GM10248 (cell line): ENCODE measurements around the gene FGF1.

Experiments
- CTCF ChIA-PET: fragments of 300-600 bp; sonication (Branson Sonifier 250); formaldehyde crosslinking; extraction: SDS; loops from one replicate; lab custom pipeline; 2021; ENCODE audit warnings: antibody characterized with exemption; lab: Yijun Ruan, JAX
- POLR2A ChIA-PET: fragments of 350-650 bp; sonication (Branson Sonifier 250); formaldehyde crosslinking; extraction: SDS; loops from one replicate; lab custom pipeline; 2020; ENCODE audit warnings: antibody characterized with exemption; lab: Yijun Ruan, JAX
- DNase-seq: peaks from one replicate; pipeline ENCODE4 v3.0.0; 2012; ENCODE audit errors: extremely low spot score
- TF ChIP-seq, protein P1 (sequence below): IDR thresholded peaks from 2 replicates; pipeline ENCODE4 v1.5.1; 2012; ENCODE audit warnings: mild to moderate bottlenecking, low read depth; ENCODE audit errors: extremely low read depth, missing control alignments, control extremely low read depth

Gene FGF1

DNA sequence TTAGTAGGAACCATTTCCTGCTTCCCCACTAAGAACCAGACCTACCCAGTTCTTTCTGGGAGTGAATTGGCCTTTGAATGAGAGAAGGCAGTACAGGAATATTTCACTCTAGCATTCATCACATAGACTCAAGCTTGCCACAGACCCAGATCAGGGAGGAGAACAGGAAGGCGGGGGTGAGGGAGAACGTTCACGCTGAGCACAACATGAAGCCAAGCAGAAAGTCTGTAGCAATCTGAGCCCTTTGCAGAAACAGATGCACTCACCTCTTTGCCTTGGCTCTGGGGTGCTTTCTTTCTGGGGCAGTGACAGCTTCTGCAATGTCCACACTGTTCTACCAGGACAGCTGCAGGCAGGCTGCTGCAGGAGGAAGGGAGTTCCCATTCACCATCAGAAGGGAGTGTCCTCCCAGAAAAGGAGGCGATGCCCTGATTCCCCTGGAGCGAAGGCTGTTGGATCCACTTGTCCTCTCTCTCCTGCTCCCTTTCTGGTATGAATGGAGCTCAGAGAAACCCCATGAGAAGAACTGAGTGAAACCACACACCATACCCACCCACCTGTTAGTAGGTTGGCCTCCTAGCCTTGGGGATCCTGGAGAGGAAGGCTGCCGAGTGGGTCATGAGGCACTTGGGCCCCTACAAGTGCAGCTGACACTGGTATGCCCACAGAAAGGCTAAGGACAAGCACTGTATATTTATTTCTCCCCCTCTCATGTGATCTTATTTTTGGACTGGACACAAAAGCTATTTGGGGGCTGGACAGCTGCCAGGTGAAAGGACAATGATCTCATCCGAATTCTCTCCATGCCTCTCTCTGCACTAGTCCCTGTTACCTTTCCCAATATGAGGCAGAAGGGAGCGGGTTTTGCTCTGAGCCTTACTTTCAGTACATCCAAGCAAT, 11.7 kb upstream of the FGF1 start:
- TF ChIP-seq, protein P1, sequence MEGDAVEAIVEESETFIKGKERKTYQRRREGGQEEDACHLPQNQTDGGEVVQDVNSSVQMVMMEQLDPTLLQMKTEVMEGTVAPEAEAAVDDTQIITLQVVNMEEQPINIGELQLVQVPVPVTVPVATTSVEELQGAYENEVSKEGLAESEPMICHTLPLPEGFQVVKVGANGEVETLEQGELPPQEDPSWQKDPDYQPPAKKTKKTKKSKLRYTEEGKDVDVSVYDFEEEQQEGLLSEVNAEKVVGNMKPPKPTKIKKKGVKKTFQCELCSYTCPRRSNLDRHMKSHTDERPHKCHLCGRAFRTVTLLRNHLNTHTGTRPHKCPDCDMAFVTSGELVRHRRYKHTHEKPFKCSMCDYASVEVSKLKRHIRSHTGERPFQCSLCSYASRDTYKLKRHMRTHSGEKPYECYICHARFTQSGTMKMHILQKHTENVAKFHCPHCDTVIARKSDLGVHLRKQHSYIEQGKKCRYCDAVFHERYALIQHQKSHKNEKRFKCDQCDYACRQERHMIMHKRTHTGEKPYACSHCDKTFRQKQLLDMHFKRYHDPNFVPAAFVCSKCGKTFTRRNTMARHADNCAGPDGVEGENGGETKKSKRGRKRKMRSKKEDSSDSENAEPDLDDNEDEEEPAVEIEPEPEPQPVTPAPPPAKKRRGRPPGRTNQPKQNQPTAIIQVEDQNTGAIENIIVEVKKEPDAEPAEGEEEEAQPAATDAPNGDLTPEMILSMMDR: no peak
- CTCF ChIA-PET: interaction anchor here (1.0 to 4.6 kb wide), 14 partner anchors 8 to 551 kb away, joined by 3 to 39 read pairs (median 5); partner anchors contain the start of gene FGF1
- DNase-seq: no peak
- POLR2A ChIA-PET: no interaction called here

DNA sequence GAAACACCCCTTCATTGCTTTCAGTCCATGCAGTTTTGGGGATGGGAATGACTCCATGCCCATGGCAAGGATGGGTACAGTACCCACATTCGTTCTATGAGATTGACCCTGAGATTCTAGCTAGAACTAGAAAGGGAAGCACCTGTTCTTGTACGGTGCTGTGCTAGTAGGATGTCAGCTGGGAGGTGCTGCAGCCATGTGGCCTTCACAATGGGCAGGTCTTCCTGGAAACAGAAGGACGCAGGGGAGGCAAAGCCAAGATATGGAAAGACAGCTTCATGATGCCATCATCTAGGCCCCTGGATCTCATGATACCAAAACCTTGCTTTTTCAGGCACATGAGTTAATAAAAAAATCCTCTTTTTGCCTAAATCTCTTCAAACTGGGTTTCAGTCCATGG, 10.5 kb upstream of the FGF1 start:
- no peak for DNase-seq
- POLR2A ChIA-PET: no interaction called here
- TF ChIP-seq, protein P1: no peak
- CTCF ChIA-PET: interaction anchor here (0.9 to 1.9 kb wide), 4 partner anchors 10 to 549 kb away, joined by 3 to 8 read pairs (median 3); no protein-coding TSS in a partner anchor

DNA sequence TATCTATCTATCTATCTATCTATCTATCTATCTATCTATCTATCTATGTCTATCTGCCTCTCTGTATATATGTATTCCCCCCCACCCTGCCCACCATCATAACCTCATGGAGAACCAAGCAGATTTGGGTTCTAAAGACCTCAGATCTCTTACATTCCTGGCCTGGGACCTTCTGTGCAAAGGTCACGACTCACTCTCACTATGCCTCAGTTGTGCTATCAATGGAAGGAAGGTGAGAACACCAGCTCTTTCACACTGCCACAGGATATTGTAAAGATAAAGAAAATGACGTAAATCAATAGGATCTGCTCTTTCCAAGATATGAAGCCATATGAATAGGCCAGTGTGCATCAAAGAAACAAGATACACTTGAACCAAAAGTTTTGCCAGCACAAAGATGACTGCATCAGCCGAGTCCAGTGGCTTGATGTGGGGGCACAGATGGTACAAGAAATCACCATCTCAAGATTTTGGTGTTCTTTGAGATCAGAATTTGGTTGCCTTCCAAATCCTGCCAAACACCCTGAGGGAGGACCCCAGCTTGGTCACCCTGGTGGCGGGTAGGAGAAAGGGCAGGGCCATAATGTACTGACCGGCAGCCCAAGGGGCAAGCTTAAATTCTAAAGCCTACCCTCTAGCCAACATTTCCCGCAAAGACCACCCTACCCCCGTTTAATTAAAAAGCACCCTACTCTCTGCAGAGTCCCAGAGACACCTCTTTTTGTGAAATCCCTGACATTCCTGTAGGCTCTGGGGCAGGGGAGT, 8.4 kb upstream of the FGF1 start:
- CTCF ChIA-PET: no interaction called here

DNA sequence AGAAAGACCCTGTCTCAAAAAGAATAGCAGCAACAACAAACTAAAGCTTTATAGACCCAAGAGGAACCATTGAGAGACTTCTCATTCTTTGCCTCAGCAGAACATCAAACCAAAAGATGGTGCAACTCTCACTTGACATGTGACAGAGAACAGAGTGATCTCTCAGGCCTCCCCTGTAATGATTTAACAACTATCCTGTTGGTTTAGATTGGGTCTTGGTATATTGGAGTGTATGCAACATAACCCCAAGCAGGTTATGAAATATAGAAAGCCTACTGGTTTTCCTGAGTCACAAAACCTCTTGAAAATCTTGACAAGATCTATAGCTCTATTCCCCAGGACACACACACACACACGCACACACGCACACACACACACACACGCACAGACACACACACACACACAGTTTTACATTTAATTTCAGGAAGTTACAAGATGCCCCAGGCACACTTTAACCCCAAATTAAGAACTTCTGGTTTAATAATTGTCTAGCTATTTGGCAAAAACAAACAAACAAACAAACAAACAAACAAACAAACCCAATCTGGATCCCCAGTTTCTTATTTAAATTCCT, 6.5 kb upstream of the FGF1 start:
- ChIA-PET POLR2A (no interaction called here), CTCF (interaction anchor here (1.2 to 1.7 kb wide), 4 partner anchors 10 to 37 kb away, joined by 3 to 8 read pairs (median 4); no protein-coding TSS in a partner anchor)
- TF ChIP-seq, protein P1: no peak
- DNase-seq: no peak

More for the DNA sequence above, 8.4 kb upstream of the FGF1 start:
- DNase-seq: no peak
- POLR2A ChIA-PET: no interaction called here
- TF ChIP-seq, protein P1: no peak

DNA sequence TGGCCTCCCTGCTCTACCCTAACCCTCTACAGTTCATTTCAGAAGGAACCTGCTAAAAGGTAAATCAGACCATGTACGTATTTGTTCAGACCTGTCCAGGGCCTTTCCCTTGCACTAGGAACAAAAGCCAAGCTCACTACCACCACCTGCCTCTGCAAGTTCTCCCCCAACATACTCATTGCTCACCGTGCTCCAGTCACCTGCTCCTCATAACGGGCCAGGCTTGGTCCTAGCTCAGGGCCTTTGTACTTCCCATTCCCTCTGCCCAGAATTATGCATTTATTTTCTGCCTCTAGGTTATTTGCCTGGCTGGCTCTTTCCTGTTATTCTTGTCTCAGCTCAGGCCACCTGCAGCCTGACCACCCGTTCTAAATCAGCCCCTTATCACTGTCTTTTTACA, 4.8 kb upstream of the FGF1 start:
- CTCF ChIA-PET: interaction anchor here (1.6 to 1.9 kb wide), 3 partner anchors 8 to 106 kb away, joined by 3 to 6 read pairs (median 4); no protein-coding TSS in a partner anchor
- TF ChIP-seq, protein P1: no peak
- POLR2A ChIA-PET: interaction anchor here (0.5 kb wide), 1 partner anchor 16 kb away, joined by 5 read pairs; no protein-coding TSS in a partner anchor
- DNase-seq: no peak

DNA sequence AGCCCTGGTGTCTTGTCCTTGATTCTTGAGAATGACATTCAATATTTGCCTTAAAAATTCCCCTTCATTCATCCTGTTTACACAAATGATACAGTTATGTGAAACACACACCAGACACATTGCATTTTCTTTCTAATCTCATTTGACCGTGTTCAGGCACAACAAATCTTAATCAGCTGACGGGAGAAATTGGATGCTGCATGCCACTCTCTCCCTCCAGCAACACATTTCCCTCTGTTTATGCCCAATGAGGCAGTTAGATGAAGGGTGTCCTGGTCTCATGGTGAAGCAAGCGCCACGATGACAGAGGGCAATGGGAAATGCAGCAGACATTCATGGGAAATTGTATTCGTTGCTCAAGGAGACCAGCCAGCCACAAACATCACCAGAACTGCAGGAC, 3.2 kb upstream of the FGF1 start:
- ChIA-PET CTCF (interaction anchor here (1.9 to 4.8 kb wide), 2 partner anchors 10 kb away, joined by 4 to 15 read pairs; no protein-coding TSS in a partner anchor), POLR2A (no interaction called here)
- DNase-seq: no peak
- TF ChIP-seq, protein P1: no peak
